Heart left ventricle (tissue), 16 donors: ENCODE measurements around the gene COCH. TPM values are rescaled to one million over a fixed set of nuclear protein-coding genes. Genes with fewer than 3 reads are reported as not detected.

Source experiments
- ATAC-seq, 4 donors: fragments of 200-7000 bp; cut with Tn5 transposase; one replicate each; pipeline ENCODE4 v1.9.1; 2020 to 2022; ENCODE audit warnings: moderate library complexity in 4 of 4, mild to moderate bottlenecking in 3 of 4, moderate number of reproducible peaks in 1 of 4
- DNase-seq, 5 donors: peaks; one replicate each; pipeline ENCODE4 v3.0.0-alpha.2; 2020
- H3K27ac ChIP-seq, 12 donors: fragments of 200-600 bp; sonication (generic) in 4 of 12; one replicate each; pipeline versions ENCODE4 v1.5.0 to v1.8.0; 2016 to 2022; ENCODE audit warnings: mild to moderate bottlenecking in 2 of 12
- H3K27me3 ChIP-seq, 9 donors: fragments of 200-600 bp; sonication (generic) in 2 of 9; one replicate each; pipeline versions ENCODE4 v1.5.1 to v1.8.0; 2016 to 2022; ENCODE audit warnings: mild to moderate bottlenecking in 3 of 9
- H3K36me3 ChIP-seq, 9 donors: fragments of 200-600 bp; sonication (generic) in 2 of 9; one replicate each; pipeline versions ENCODE4 v1.5.0 to v1.8.0; 2018 to 2022; ENCODE audit warnings: mild to moderate bottlenecking in 2 of 9
- H3K4me1 ChIP-seq, 12 donors: fragments of 200-600 bp; sonication (generic) in 4 of 12; one replicate each; pipeline versions ENCODE4 v1.5.0 to v1.8.0; 2016 to 2022; ENCODE audit warnings: mild to moderate bottlenecking in 3 of 12
- H3K4me3 ChIP-seq, 12 donors: fragments of 200-600 bp; sonication (generic) in 4 of 12; one replicate each; pipeline versions ENCODE4 v1.5.0 to v1.8.0; 2017 to 2022; ENCODE audit warnings: mild to moderate bottlenecking in 9 of 12, moderate library complexity in 4 of 12
- H3K9me3 ChIP-seq, 12 donors: fragments of 200-600 bp; sonication (generic) in 4 of 12; one replicate each; pipeline versions ENCODE4 v1.5.0 to v1.8.0; 2016 to 2022; ENCODE audit warnings: mild to moderate bottlenecking in 1 of 12
- POLR2A ChIP-seq, 2 donors: fragments of 450-650 bp; IDR thresholded peaks; one replicate each; pipeline ENCODE4 v1.6.1; 2017; ENCODE audit warnings: antibody characterized with exemption in 2 of 2, mild to moderate bottlenecking in 2 of 2, moderate library complexity in 2 of 2
- WGBS, 4 donors: extraction: QIAGEN DNeasy Blood & Tissue Kit in 2 of 4; methylation state at CpG; one replicate each; pipeline versions ENCODE4 v1.1.5 to v1.1.7; 2013 to 2018; 5-methylcytosine and 5-hydroxymethylcytosine counted together
- intact Hi-C, 10 donors: fragments of 100-400 bp; cut with DNase I; formaldehyde crosslinking; loops; one replicate each; pipeline versions ENCODE4 v1.11.1 to v1.14.2; 2022
- polyA plus RNA-seq, 2 donors: library from polyadenylated mRNA; stranded (reverse); fragments of 200-250 nt; gene quantifications; one replicate each; pipeline ENCODE4 v1.2.3, GENCODE V29; 2013
- total RNA-seq, 9 donors: library from RNA; depleted of rRNA in 2 of 9; stranded (reverse); fragments of >200 nt in 2 of 9; fragmentation: NEBNext Ultra II Directional in 3 of 9; extraction: Animal tissue kit (Norgen Biotek cat#: 25700) in 3 of 9; gene quantifications; one replicate each; pipeline versions ENCODE4 v1.1.0 to v1.2.4, GENCODE V29; 2016 to 2023
- TF ChIP-seq, protein P1 (sequence below), 12 donors: fragments of 200-600 bp; sonication (generic) in 4 of 12; IDR thresholded peaks; one replicate each; pipeline versions ENCODE4 v1.5.0 to v1.8.0; 2018 to 2022; ENCODE audit warnings: antibody characterized with exemption in 12 of 12, mild to moderate bottlenecking in 5 of 12
- donor health status: ischemic (EF 13 %, LVEDD 7.1; RV severe dilation, severe dysfunction).
- donor health status: healthy with polysubstance abuse.
- donor health status: DM: no; HTN: yes; CAD: no.
- donor health status: DM: no; HTN: no; CAD: no.
- donor health status: ischemic (EF 25% LVEDD 6.9; RV normal size, moderate dysfunction).
- donor health status: ischemic (EF 25% LVEDD 5.7; RV mildly dilated, moderate dysfunction).
- donor health status: healthy.
- donor health status: DM: yes; HTN: yes; CAD: no.
- donor health status: ischemic (EF 35%, LVEDD 5.7; RV mildly dilated, moderate dysfunction).
- donor health status: nonischemic (EF 11% LVEDD 7.7; RV severe dilation, severe dysfunction).
- donor health status: DM: yes; HTN: yes; CAD: no.
- donor health status: PGD.
- donor health status: ischemic (EF 29% LVEDD 5.4; RV normal size, mild dysfunction).
- donor health status: nonischemic (EF 23%, LVEDD 6.1; RV moderate dilation, normal function).

The COCH gene
- total and polyA plus RNA-seq, 11 donors: 0.23 to 1.6 (median 0.65) TPM

DNA sequence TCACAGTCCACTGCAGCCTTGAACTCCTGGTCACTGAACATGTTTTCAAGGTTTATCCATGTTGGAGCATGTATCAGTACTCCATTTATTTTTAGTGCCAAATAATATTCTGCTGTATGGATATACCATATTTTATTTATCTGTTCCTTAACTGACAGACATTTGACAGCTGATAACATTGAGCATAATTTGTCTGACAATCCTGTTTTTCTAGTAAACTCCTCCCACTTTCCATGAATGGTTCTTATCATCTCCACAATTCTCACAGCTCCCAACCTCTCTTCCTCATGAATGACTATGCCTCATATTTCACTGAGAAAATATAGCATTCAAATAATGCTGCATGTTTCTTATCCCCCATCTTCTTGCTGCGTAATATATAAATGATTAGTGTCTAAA, 33.3 kb downstream of the COCH start:
- no peaks in the 10 kb centered on the region for H3K9me3 ChIP-seq
- WGBS, 4 donors: 94 to 99% (median 97%) methylated on average over 1 of the region's 1 CpG
- ATAC-seq: no peak
- H3K36me3 ChIP-seq: peaks cover 0 to 98% (median 63%) of the 10 kb centered on the region in 9 donors
- no peak for DNase-seq
- H3K27ac ChIP-seq: no peak overlapping the region
- H3K4me3 ChIP-seq: no peak overlapping the region
- intact Hi-C loops: loop anchor here in 3 of 10 donors (10.0 kb wide), 1 partner anchor 253 kb away; no protein-coding TSS in a partner anchor
- no peaks in the 10 kb centered on the region for H3K27me3 ChIP-seq
- no peaks in the 10 kb centered on the region for H3K4me1 ChIP-seq
- no peak for TF ChIP-seq POLR2A (IDR thresholded peaks at IDR 0.05)
- TF ChIP-seq, protein P1, sequence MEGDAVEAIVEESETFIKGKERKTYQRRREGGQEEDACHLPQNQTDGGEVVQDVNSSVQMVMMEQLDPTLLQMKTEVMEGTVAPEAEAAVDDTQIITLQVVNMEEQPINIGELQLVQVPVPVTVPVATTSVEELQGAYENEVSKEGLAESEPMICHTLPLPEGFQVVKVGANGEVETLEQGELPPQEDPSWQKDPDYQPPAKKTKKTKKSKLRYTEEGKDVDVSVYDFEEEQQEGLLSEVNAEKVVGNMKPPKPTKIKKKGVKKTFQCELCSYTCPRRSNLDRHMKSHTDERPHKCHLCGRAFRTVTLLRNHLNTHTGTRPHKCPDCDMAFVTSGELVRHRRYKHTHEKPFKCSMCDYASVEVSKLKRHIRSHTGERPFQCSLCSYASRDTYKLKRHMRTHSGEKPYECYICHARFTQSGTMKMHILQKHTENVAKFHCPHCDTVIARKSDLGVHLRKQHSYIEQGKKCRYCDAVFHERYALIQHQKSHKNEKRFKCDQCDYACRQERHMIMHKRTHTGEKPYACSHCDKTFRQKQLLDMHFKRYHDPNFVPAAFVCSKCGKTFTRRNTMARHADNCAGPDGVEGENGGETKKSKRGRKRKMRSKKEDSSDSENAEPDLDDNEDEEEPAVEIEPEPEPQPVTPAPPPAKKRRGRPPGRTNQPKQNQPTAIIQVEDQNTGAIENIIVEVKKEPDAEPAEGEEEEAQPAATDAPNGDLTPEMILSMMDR (IDR thresholded peaks at IDR 0.05): no peak

DNA sequence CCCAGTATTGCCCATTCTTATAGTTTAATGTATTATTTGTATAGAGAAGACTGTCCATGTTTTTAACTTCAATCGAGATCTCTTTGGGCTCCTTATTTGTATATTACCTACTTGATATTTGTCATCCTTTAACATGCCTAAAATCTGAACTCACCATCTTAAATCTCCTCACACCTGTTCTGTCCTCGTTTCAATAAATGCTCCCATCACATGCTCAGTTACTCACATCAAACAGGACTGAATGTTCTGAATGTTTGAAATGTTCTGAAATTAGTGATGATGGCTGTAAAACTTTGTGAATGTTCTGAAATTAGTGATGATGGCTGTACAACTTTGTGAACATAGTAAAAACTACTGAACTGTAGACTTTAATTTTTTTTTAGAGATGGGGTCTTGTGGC, 34.5 kb downstream of the COCH start:
- Histone ChIP-seq H3K27ac (no peak overlapping the region), H3K4me1 (no peaks in the 10 kb centered on the region), H3K4me3 (no peak overlapping the region), H3K36me3 (peaks cover 0 to 86% (median 63%) of the 10 kb centered on the region in 9 donors), H3K9me3 (no peaks in the 10 kb centered on the region), H3K27me3 (no peaks in the 10 kb centered on the region)
- intact Hi-C loops: loop anchor here in 3 of 10 donors (10.0 kb wide), 1 partner anchor 254 kb away; no protein-coding TSS in a partner anchor
- TF ChIP-seq POLR2A (IDR thresholded peaks at IDR 0.05): no peak
- TF ChIP-seq, protein P1 (IDR thresholded peaks at IDR 0.05): no peak
- ATAC-seq: no peak
- WGBS, 4 donors: 86 to 91% (median 88%) methylated on average over 2 of the region's 2 CpGs
- no peak for DNase-seq

DNA sequence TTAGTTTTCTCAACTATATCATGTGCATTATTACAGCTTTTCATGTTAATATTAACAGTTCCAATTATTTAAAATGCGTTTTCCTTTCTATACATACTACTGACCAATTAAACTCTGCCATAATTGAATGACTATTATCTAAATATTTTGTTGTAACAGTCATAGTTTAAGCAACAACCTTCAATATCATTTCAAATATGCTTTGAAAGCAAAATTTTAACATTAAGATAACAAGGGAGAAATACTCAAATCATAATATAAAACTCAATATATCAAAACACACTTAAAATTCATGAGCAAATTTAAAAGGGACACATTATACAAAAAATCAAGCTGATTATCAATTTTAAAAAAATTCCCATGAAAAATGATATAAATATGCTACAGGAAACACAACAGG, 40.5 kb downstream of the COCH start:
- no peak overlapping the region for H3K27ac ChIP-seq
- ATAC-seq: no peak

DNA sequence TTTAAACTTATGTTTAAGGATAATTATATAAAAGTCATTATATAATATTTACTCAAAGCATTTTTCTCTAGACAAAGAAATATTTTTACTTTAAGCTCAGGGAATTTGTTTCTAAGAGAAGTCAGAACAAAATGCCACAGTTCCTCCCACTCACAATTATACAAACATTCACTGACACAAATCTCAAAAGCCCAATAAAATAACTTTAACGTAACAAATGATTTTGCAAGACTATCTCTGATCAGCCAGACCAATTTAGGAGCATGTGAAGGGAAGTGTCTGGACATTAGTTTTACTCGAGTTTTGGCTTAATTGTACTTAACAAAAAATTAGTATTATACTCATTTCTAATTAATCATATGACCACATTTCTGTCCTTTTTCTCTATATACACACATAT, 41.2 kb downstream of the COCH start:
- H3K4me3 ChIP-seq: no peak overlapping the region
- TF ChIP-seq, protein P1 (IDR thresholded peaks at IDR 0.05): no peak
- no peak for TF ChIP-seq POLR2A (IDR thresholded peaks at IDR 0.05)
- intact Hi-C loops: loop anchor here in 1 of 10 donors (10.0 kb wide), 1 partner anchor 261 kb away; no protein-coding TSS in a partner anchor
- DNase-seq: no peak
- 64 to 81% (median 69%) methylated on average over 2 of the region's 2 CpGs for WGBS, 4 donors
- H3K27ac ChIP-seq: no peak overlapping the region
- ATAC-seq: no peak
- no peaks in the 10 kb centered on the region for H3K27me3 ChIP-seq
- H3K9me3 ChIP-seq: no peaks in the 10 kb centered on the region
- no peaks in the 10 kb centered on the region for H3K4me1 ChIP-seq
- peaks cover 0 to 28% (median 18%) of the 10 kb centered on the region in 9 donors for H3K36me3 ChIP-seq

More for the DNA sequence above, 40.5 kb downstream of the COCH start:
- H3K4me1 ChIP-seq: no peaks in the 10 kb centered on the region
- H3K36me3 ChIP-seq: peaks cover 0 to 35% (median 26%) of the 10 kb centered on the region in 9 donors
- DNase-seq: no peak
- no peaks in the 10 kb centered on the region for H3K27me3 ChIP-seq
- H3K4me3 ChIP-seq: no peak overlapping the region
- WGBS, 4 donors: 96 to 100% (median 98%) methylated on average over 1 of the region's 1 CpG
- TF ChIP-seq POLR2A (IDR thresholded peaks at IDR 0.05): no peak
- TF ChIP-seq, protein P1 (IDR thresholded peaks at IDR 0.05): no peak
- no peaks in the 10 kb centered on the region for H3K9me3 ChIP-seq
- intact Hi-C loops: loop anchor here in 1 of 10 donors (10.0 kb wide), 1 partner anchor 260 kb away; no protein-coding TSS in a partner anchor
